Neural progenitor cell (in vitro differentiated cells): ENCODE data around the gene OR13J1.

Source experiments
- CTCF ChIP-seq: fragments of 200-600 bp; sonication (generic); IDR thresholded peaks from 2 replicates; pipeline ENCODE4 v1.5.1; 2017; ENCODE audit warnings: antibody characterized with exemption, mild to moderate bottlenecking
- EZH2phosphoT487 ChIP-seq: fragments of 200-600 bp; sonication (generic); IDR thresholded peaks from 2 replicates; pipeline ENCODE4 v1.6.1; 2017; ENCODE audit warnings: antibody characterized with exemption

- TF ChIP-seq CTCF (no peak), EZH2phosphoT487 (no peak)
Observed at GRCh38 chr9:35859310-35859989, 10.8 kb downstream of the OR13J1 start.
